Dendritic cell treated with granulocyte-macrophage colony-stimulating factor and Interleukin-4, amounts not matched to agents 40 ng/mL and 50 ng/mL, for 4 days (primary cell): ENCODE data around the gene SPATA33.
"Not testable (repeated sequence)": the region's sequence is repeated elsewhere in the genome, so short reads cannot be mapped to it uniquely, and the experiment has no call there.

Experiments
- H3K27ac Mint-ChIP-seq: one replicate; pipeline ENCODE4 v1.8.0; 2022; ENCODE audit warnings: mild to moderate bottlenecking, mixed read lengths
- H3K27me3 Mint-ChIP-seq: one replicate; pipeline ENCODE4 v1.8.0; 2022; ENCODE audit warnings: mild to moderate bottlenecking, mixed read lengths
- H3K36me3 Mint-ChIP-seq: one replicate; pipeline ENCODE4 v1.8.0; 2022; ENCODE audit warnings: low read depth, mixed read lengths
- H3K4me1 Mint-ChIP-seq: one replicate; pipeline ENCODE4 v1.8.0; 2022; ENCODE audit warnings: low read depth, mixed read lengths
- H3K4me3 Mint-ChIP-seq: one replicate; pipeline ENCODE4 v1.8.0; 2022; ENCODE audit warnings: mild to moderate bottlenecking, moderate library complexity, mixed read lengths
- H3K9me3 Mint-ChIP-seq: one replicate; pipeline ENCODE4 v1.8.0; 2022; ENCODE audit warnings: mixed read lengths
- intact Hi-C: fragments of 100-400 bp; cut with micrococcal nuclease; formaldehyde crosslinking; loops from one replicate; pipeline ENCODE4 v1.15.0; 2022

Gene SPATA33

GRCh38 chr16:89620406-89620841 lies 37.2 kb upstream of the SPATA33 start:
- no peaks in the 10 kb centered on the region for H3K9me3 Mint-ChIP-seq
- no peaks in the 10 kb centered on the region for H3K36me3 Mint-ChIP-seq
- peaks cover 48% of the 10 kb centered on the region for H3K27me3 Mint-ChIP-seq
- no peak overlapping the region for H3K4me3 Mint-ChIP-seq
- intact Hi-C loops = no loop called here
- no peaks in the 10 kb centered on the region for H3K4me1 Mint-ChIP-seq
- no peak overlapping the region for H3K27ac Mint-ChIP-seq

GRCh38 chr16:89621136-89621697 lies 36.4 kb upstream of the SPATA33 start:
- no peaks in the 10 kb centered on the region for H3K9me3 Mint-ChIP-seq

GRCh38 chr16:89621698-89622409 lies 35.8 kb upstream of the SPATA33 start:
- Mint-ChIP-seq H3K4me3 (no peak overlapping the region), H3K36me3 (no peaks in the 10 kb centered on the region), H3K27me3 (peaks cover 45% of the 10 kb centered on the region), H3K4me1 (no peaks in the 10 kb centered on the region), H3K27ac (no peak overlapping the region), H3K9me3 (no peaks in the 10 kb centered on the region)
- intact Hi-C loops = no loop called here

More at GRCh38 chr16:89621136-89621697, 36.4 kb upstream of the SPATA33 start:
- no peaks in the 10 kb centered on the region for H3K36me3 Mint-ChIP-seq
- intact Hi-C loops = no loop called here
- H3K27me3 Mint-ChIP-seq = peaks cover 46% of the 10 kb centered on the region
- H3K4me3 Mint-ChIP-seq = no peak overlapping the region
- H3K27ac Mint-ChIP-seq = no peak overlapping the region
- H3K4me1 Mint-ChIP-seq = no peaks in the 10 kb centered on the region

GRCh38 chr16:89623511-89624261 lies 34.0 kb upstream of the SPATA33 start:
- no peak overlapping the region for H3K27ac Mint-ChIP-seq
- intact Hi-C loops = no loop called here
- no peaks in the 10 kb centered on the region for H3K36me3 Mint-ChIP-seq
- peaks cover 41% of the 10 kb centered on the region for H3K27me3 Mint-ChIP-seq
- no peaks in the 10 kb centered on the region for H3K4me1 Mint-ChIP-seq
- H3K4me3 Mint-ChIP-seq = no peak overlapping the region
- no peaks in the 10 kb centered on the region for H3K9me3 Mint-ChIP-seq

- Mint-ChIP-seq H3K27me3 (peaks cover 41% of the 10 kb centered on the region), H3K9me3 (no peaks in the 10 kb centered on the region)
These were observed 32.6 kb upstream of the SPATA33 start for GRCh38 chr16:89624777-89625761.

GRCh38 chr16:89629827-89630610 lies 27.6 kb upstream of the SPATA33 start:
- peaks cover 6% of the 10 kb centered on the region for H3K9me3 Mint-ChIP-seq
- H3K27ac Mint-ChIP-seq = no peak overlapping the region
- no peak overlapping the region for H3K4me3 Mint-ChIP-seq
- intact Hi-C loops = no loop called here
- H3K4me1 Mint-ChIP-seq = no peaks in the 10 kb centered on the region
- H3K36me3 Mint-ChIP-seq = no peaks in the 10 kb centered on the region
- peaks cover 16% of the 10 kb centered on the region for H3K27me3 Mint-ChIP-seq

More at GRCh38 chr16:89624777-89625761, 32.6 kb upstream of the SPATA33 start:
- no peak overlapping the region for H3K27ac Mint-ChIP-seq
- no peak overlapping the region for H3K4me3 Mint-ChIP-seq
- H3K4me1 Mint-ChIP-seq = no peaks in the 10 kb centered on the region
- no peaks in the 10 kb centered on the region for H3K36me3 Mint-ChIP-seq
- intact Hi-C loops = no loop called here

- Mint-ChIP-seq H3K9me3 (peaks cover 10% of the 10 kb centered on the region), H3K36me3 (no peaks in the 10 kb centered on the region), H3K27ac (no peak overlapping the region), H3K27me3 (peaks cover 18% of the 10 kb centered on the region), H3K4me3 (no peak overlapping the region), H3K4me1 (no peaks in the 10 kb centered on the region)
- intact Hi-C loops = no loop called here
These were observed 24.5 kb upstream of the SPATA33 start for GRCh38 chr16:89633064-89633631.

GRCh38 chr16:89634463-89635385 lies 22.9 kb upstream of the SPATA33 start:
- intact Hi-C loops, H3K4me3 Mint-ChIP-seq, H3K27ac Mint-ChIP-seq, H3K4me1 Mint-ChIP-seq, H3K36me3 Mint-ChIP-seq: not testable (repeated sequence)
- H3K27me3 Mint-ChIP-seq = peaks cover 18% of the 10 kb centered on the region
- peaks cover 10% of the 10 kb centered on the region for H3K9me3 Mint-ChIP-seq

GRCh38 chr16:89636663-89637062 lies 21.0 kb upstream of the SPATA33 start:
- H3K4me3 Mint-ChIP-seq = no peak overlapping the region

GRCh38 chr16:89637379-89637778 lies 20.3 kb upstream of the SPATA33 start:
- H3K27ac Mint-ChIP-seq = no peak overlapping the region
- H3K27me3 Mint-ChIP-seq = peaks cover 20% of the 10 kb centered on the region
- peaks cover 10% of the 10 kb centered on the region for H3K9me3 Mint-ChIP-seq
- intact Hi-C loops = no loop called here
- H3K4me3 Mint-ChIP-seq = no peak overlapping the region
- peaks cover 9% of the 10 kb centered on the region for H3K4me1 Mint-ChIP-seq
- no peaks in the 10 kb centered on the region for H3K36me3 Mint-ChIP-seq

More at GRCh38 chr16:89636663-89637062, 21.0 kb upstream of the SPATA33 start:
- Mint-ChIP-seq H3K27ac (no peak overlapping the region), H3K4me1 (peaks cover 9% of the 10 kb centered on the region), H3K9me3 (peaks cover 10% of the 10 kb centered on the region), H3K27me3 (peaks cover 22% of the 10 kb centered on the region), H3K36me3 (no peaks in the 10 kb centered on the region)
- intact Hi-C loops = no loop called here

GRCh38 chr16:89638455-89638854 lies 19.2 kb upstream of the SPATA33 start:
- Mint-ChIP-seq H3K4me1 (peaks cover 9% of the 10 kb centered on the region), H3K4me3 (no peak overlapping the region), H3K27me3 (peaks cover 16% of the 10 kb centered on the region), H3K27ac (no peak overlapping the region), H3K36me3 (no peaks in the 10 kb centered on the region), H3K9me3 (peaks cover 10% of the 10 kb centered on the region)
- intact Hi-C loops = no loop called here

- intact Hi-C loops = no loop called here
- H3K4me3 Mint-ChIP-seq = no peak overlapping the region
- peaks cover 2% of the 10 kb centered on the region for H3K36me3 Mint-ChIP-seq
- peaks cover 10% of the 10 kb centered on the region for H3K9me3 Mint-ChIP-seq
- H3K27me3 Mint-ChIP-seq = peaks cover 16% of the 10 kb centered on the region
- H3K27ac Mint-ChIP-seq = no peak overlapping the region
- peaks cover 9% of the 10 kb centered on the region for H3K4me1 Mint-ChIP-seq
These were observed 18.3 kb upstream of the SPATA33 start for GRCh38 chr16:89639385-89639784.
